ENCODE measurements around the gene ZSCAN20.

ZSCAN20 gene

GRCh38 chr1:33443705-33444180 lies 28.7 kb upstream of the ZSCAN20 start:
- no peak for DNase-seq

- DNase-seq: no peak
These were observed 27.3 kb upstream of the ZSCAN20 start for GRCh38 chr1:33445108-33445507.

- no peak for DNase-seq
These were observed 25.9 kb upstream of the ZSCAN20 start for GRCh38 chr1:33446590-33446989.

GRCh38 chr1:33454646-33455282 lies 17.7 kb upstream of the ZSCAN20 start:
- DNase-seq: no peak

- no peak for DNase-seq
These were observed 16.6 kb upstream of the ZSCAN20 start for GRCh38 chr1:33455539-33456501.

GRCh38 chr1:33456502-33456886 lies 16.0 kb upstream of the ZSCAN20 start:
- no peak for DNase-seq

GRCh38 chr1:33459691-33460090 lies 12.8 kb upstream of the ZSCAN20 start:
- no peak for DNase-seq

GRCh38 chr1:33460144-33460543 lies 12.3 kb upstream of the ZSCAN20 start:
- DNase-seq: no peak

GRCh38 chr1:33460947-33461629 lies 11.4 kb upstream of the ZSCAN20 start:
- no peak for DNase-seq

- no peak for DNase-seq
These were observed 9.9 kb upstream of the ZSCAN20 start for GRCh38 chr1:33462405-33463164.

- no peak for DNase-seq
These were observed 7.9 kb upstream of the ZSCAN20 start for GRCh38 chr1:33464552-33464951.

GRCh38 chr1:33465316-33465715 lies 7.1 kb upstream of the ZSCAN20 start:
- no peak for DNase-seq

GRCh38 chr1:33466159-33466558 lies 6.3 kb upstream of the ZSCAN20 start:
- DNase-seq: no peak

- no peak for DNase-seq
These were observed 4.4 kb upstream of the ZSCAN20 start for GRCh38 chr1:33468011-33468410.

- no peak for DNase-seq
These were observed 3.9 kb upstream of the ZSCAN20 start for GRCh38 chr1:33468531-33468930.

- DNase-seq: no peak
These were observed 3.5 kb upstream of the ZSCAN20 start for GRCh38 chr1:33468967-33469366.

- no peak for DNase-seq
These were observed 2.8 kb upstream of the ZSCAN20 start for GRCh38 chr1:33469691-33470090.

GRCh38 chr1:33470495-33471012 lies 1.9 kb upstream of the ZSCAN20 start:
- peak; percentile 66 for DNase-seq

- DNase-seq: no peak
These were observed 1.0 kb upstream of the ZSCAN20 start for GRCh38 chr1:33471416-33471815.

- no peak for DNase-seq
These were observed 1.5 kb downstream of the ZSCAN20 start for GRCh38 chr1:33473900-33474299.

- no peak for DNase-seq
These were observed 5.0 kb downstream of the ZSCAN20 start for GRCh38 chr1:33477451-33477850.

- no peak for DNase-seq
These were observed 10.0 kb downstream of the ZSCAN20 start for GRCh38 chr1:33482412-33482811.

- DNase-seq: no peak
These were observed 16.2 kb downstream of the ZSCAN20 start for GRCh38 chr1:33488624-33489023.

Data from activated CD8-positive, alpha-beta memory T cell treated with anti-CD3 and anti-CD28 coated beads, Interleukin-2, amount 50 U/mL, for 48 hours (primary cell).